HG02642 (cell line): ENCODE results near the gene CD2.

Source experiments
- ATAC-seq: cut with Tn5 transposase; IDR thresholded peaks from one replicate; pipeline ENCODE4 v1.9.1; 2021; ENCODE audit warnings: mild to moderate bottlenecking; ENCODE audit not compliant: unreplicated experiment, poor library complexity

CD2 gene

DNA sequence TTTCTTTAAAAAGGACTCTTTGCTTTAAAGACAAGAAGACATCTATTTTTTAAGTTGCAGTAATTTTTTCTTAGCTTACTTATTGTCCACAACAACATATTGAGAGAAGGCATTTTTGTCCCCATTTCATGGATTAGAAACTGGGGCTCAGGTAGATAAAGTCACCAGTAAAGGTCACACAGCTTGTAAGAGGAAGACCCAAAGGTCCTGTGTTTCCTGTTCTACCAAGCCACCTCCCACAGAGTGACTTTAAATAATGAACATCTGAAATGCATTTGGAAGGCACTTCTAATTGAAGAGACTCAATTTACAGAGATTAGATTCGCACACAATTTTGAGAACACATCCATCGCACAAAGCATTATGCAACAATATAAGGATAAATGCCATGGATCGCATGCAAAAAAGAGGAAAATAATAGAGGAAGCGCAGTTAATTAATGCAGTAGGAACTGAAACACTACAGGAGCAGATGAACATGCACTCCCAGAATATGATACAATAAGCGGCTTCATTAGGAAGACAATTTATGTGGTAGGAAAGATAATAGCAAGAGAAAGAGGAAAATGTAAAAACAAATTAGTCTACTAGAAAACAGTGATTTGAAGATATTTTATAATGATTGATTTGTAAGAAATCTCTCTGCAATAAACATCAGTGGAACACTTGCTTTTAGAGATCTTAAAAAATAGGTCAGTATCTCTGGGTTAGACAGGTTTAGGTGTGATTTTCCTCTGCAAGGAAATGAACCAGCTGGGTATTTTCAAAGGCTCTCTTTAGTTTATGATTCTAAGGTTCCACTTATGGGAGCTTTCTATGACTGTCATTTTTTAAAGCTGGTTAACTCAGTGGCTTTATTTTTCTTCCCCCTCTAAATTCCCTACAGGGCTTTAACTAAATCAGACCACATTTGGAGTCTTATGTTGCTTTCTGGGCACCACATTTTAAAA is 27.1 kb upstream of the CD2 start:
- ATAC-seq, result no peak

DNA sequence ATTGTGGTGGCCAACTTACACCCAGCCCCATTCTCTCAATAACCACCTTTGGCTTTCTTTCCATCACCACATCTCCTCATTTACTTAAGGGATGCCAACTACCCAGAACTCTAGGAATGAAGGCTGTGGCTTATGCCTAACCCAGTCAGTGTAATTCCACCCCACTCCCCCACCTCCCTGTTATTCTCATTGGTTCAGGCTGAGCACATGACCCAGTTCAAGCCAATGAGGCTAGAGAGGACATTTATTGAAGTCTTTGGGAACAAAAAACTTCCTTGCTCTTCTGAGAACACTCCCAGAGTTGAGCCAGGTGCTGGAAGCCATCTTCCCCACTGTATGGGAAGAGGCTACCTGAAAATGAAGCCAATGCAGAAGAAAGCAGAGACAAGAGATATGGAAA is 22.8 kb upstream of the CD2 start:
- ATAC-seq, result no peak

DNA sequence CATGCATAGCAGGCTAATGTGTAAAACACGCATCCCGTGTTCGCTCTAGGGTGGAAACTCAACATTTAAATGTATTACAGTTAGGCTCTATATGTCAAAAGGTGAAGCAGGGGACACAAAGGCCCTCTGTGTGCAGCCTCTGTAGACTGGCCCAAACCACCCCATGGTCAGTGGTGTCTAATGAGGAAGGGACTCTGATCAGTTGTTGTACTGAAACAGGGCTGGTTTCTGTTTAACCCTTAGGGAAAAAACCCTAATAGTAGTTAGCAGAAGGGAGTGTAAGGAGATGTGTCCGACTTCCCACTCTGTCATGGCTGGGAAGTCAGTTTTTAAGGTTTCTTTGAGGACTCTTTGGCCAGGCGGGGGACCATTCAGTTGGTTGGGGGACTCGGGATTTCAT is 21.5 kb upstream of the CD2 start:
- ATAC-seq, result no peak

DNA sequence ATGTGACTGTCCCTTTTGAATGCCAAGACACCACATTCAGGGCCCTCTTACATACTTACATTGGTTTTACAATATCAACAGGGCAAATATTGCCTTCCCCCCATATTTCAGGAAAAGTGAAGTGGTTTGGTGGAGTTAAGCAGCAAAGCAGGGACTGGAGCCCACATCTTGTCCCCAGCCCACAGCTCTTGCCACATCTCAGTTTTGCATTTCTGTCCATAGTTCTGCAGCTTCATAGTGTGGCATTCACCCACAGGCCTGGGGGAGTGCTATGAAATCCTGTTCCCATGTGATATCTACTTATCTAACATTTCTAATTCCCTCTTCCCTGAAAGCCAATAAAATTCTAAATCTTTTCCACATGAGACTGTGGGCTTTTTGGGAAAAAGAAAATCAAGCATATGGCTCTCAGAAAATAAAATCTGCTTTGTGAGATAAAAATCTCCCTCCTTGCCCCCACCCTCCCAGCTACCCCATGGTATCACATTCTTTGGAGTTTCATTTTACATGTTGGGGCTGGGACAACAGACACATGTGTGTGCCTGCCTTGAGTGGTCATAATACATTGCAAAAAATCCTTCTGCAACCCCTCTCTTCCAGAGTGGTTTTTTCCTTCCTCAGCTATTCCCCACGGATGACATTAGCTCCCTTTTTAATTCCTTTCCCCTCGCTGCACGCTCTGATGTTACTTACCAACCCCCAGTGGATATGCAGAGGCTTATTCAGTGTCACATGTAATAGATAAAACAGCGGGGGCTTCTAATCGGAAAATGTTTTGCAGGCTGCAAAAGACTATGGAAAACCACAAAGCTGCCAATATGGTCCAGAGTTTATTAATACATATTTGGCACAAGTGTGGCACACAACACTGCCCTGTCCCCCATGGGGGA is 20.5 kb upstream of the CD2 start:
- no peak for ATAC-seq

DNA sequence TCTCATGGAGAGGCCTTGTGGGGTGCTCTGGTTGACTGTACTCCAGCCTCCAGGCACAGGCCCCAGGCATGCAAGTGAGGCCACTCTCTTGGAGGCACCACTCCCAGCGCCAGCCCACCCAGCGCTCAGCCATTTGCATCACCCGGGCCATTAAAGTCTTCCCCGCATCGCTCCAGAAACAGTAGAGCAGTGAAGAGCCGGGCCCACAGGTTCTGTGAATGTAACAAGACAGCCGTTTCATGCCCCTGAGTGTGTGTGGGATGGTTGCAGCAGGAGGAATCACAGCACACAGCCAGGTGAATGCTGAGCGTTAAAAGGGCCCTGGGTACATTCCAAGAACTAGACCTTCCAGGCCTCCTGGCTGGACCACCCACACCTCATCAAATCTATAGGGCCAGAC is 19.0 kb upstream of the CD2 start:
- ATAC-seq, result no peak

DNA sequence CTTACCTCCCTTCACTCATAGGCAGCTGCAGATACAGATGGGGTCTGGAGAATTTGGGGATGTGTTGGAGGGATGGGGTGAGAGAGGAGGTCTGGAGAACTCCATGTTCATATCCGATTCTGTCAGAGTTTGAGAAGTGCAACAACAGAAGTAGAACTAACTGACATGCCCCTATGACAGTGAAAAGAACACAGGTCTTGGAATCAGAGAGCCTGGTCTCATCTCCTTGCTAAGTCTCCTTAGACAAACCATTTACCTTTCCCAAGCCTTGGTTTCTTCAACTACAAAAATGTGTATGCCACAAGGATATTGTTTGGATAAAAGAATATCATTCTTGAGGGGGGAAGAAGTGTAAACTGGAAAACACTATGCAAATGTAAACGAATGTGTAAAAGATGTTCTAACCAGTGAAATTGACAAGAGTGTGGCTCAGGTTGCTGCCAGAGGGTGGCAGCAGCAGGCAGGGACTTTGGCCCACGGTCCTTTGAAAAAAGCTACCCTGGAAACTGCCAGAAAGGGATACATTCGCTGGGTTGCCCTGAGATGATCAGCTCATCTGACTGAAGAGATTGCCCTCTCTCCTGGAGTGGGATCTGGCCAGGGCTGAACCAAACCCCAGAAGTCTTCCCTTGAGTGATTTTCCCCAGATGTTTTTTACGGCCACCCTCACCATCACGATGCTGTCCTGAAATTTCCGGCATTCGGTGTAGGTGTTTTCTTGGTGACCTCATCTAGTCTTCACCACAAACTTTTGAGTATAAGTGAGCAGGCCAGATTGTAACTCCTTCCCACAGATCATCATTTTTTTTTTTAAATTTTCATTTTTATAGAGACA is 17.0 kb upstream of the CD2 start:
- peak; percentile 56 for ATAC-seq

DNA sequence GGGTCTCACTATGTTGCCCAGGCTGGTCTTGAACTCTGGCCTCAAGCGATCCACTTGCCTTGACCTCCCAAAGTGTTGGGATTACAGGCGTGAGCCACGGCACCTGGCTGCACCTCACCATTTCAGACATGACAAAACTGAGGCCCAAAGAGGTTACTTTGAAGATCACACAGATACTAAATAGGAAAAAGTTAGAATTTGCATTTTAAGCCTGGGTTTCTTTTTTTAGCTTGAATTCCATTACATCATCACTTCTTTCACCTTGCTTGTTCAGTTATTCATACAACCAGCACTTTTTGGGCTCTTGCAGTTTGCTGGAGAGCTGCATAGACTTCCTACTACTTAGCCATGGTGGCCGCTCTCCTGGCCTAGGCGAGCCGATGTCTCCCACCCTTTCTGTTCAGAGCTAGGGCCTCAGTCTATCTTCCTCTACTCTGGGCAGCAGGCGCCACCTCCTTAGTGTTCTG is 16.3 kb upstream of the CD2 start:
- ATAC-seq, result peak; percentile 30

DNA sequence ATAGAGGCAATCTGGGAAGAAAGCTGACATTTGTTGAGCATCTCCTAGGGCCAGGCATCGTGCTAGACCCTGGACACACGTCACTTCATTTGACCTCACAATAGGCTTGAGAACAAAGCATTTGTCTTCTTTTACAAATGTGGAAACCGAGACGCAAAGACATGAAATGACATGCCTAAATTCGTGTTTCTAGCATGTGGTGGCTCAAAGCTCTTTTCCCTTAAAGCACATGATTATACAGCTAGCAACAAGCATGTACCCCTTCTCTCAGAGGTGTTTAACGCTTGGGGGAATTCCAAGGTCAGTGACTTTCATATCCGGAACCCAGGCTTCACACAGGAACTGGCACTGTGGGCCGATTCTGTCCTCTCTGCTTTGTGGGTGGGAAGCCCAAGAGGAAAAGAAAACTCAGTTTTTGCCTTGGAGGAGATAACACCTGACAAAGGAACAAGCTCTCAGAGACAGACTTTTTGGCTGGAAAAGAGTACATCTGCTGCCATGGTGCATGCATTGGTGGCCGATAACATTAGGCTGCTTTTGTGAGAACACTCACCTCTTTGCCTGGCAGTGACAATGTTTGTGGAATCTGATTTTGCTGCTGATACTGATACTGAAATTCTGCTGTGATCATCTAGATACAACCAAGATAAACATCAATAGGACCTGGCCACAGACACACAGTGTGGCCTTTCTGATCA is 15.4 kb upstream of the CD2 start:
- peak; percentile 65 for ATAC-seq

DNA sequence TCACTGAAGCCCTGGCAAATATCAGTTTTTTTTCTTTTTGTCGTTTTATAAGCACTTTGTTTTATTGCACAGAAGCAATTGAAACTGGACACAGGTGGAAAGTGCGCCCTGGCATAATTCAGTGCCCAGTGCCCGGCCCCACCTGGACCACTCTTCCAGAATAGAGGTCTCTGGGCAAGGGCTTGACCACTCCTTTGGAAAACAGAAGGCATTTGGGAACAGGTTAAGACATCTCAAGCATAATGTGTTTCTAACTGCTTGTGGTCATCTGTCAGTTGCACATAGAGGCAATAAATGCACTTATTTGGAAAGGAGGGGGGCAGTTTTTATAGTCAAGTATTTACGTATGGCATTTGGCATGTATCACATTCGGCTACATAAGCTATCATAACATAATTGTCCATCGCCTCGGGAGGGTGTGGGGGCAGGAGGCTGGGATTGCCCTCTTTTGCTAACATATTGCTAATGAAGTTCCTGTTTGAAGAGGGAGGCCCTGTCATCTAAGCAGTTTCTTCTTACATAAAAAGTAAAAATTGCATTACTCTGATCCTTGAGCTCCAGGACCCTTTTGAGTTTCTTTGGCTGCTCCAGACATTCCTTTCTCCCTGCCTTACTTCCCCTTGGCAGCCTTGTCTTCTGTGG is 14.7 kb upstream of the CD2 start:
- no peak for ATAC-seq

DNA sequence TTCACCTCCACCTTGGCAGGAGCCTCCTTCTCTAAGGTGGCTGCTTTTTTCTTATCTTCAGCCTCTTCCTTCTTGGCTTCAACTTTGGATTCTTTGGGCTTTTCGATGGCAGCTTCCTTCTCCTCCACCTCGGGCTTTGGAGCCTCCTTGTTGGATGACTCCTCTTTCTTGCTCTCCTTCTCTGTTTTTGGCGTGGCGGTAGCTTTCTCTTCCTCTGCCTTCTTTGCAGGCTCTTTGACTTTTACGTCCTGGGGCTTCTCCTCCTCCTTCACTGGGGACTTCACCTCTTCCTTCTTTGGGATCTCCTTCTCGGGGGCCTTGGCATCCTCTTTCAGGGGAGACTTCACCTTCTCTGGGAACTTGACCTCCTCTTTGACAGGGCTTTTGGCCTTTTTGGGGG is 13.9 kb upstream of the CD2 start:
- ATAC-seq, result no peak

DNA sequence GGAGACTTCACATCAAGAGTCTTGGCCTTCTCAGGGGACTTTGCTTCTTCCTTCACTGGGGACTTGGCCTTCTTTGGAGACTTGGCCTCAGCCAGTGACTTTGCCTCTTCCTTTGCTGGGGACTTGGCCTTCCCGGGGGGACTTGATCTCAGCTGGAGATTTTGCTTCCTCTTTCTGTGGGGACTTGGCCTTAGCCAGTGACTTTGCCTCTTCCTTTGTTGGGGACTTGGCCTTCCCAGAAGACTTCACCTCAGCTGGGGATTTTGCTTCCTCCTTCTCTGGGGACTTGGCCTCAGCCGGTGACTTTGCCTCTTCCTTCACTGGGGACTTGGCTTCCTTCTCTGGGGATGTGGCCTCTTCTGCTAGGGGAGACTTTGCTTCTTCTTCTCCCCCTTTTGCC is 13.5 kb upstream of the CD2 start:
- no peak for ATAC-seq

DNA sequence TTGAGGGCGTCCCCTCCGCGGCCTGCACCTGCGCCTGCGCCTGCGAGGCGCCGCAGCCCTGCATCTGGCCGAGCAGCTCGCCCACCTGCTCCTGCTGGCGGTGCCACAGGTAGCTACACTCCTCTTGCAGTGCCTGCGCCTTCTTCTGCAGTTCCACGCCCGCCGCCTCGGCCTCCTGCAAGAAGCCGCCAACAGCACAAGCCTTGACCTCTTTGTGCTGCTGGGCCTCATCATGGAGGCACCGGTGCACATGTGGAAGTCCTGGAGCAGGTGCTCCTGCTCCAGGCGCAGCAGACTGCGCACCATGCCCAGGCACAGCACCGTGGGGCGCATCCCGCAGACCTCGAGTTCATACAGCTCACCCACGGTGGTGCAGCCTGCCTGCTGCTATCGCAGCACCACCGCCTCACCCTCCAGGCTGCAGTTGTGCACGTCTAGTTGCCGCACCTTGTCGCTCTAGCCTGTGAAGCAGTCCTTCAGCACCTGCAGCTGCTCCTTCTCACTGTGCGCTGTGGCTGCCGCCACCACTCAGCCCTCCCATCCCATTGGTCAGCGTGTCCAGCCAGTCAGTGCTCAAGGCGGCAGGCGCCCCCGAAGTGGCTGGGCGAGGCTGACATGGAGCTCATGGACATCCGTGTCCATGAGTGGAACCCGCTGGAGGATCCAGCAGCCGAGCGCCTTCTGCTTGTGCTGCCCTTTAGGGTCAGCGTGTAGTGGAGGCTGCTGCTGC is 12.2 kb upstream of the CD2 start:
- no peak for ATAC-seq

DNA sequence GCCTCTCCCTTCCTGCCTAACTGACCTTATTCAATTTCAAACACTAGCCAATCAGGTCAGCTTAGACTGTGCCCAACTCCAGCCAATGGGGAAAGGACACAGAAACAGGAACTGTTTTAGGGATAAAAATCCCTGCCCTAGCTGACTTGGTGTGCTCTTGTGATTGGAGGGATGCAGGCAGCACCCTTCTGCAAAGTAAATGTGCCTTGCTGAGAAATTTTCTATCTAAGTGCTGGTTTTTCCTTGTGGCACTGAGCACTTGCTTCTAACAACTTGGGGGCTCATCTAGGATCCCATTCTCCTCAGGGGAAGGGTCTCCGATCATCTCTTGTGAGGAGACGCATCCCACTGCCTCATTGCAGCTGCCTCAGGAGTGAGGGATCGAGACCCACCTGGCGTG is 10.7 kb upstream of the CD2 start:
- ATAC-seq, result no peak

DNA sequence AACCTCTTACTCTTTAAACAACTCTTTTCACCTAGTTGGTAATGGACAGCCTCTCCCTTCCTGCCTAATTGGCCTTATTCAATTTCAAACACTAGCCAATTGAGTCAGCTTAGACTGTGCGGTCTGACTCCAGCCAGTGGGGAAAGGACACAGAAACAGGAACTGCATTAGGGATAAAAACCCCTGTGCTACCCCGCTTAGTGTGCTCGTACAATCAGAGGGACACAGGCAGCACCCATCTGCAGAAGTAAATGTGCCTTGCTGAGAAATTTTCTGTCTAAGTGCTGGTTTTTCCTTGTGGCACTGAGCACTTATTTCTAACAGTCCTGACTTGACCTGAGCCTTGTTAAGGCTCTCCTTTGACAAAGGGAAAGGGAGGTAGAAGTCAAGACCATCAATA is 6.0 kb upstream of the CD2 start:
- ATAC-seq, result no peak

DNA sequence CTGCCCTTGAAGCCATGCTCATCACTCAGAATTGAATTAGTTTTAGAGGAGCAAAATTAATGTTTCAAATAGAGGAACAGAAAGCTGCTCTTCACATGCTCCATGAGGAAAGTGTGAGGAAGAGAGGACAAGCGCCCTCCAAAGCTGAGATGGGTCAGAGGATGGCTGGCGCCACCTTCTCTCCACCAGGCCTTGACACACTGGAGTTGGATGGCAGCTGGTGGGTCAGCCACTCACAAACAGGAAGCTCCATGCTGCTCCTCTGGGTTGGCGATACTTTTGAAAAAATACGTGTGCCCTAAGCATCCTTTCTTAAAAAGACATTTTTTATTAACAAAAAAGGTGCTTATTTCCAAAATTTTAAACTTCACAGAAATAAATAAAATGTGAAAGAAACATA is 3.1 kb upstream of the CD2 start:
- ATAC-seq, result no peak

DNA sequence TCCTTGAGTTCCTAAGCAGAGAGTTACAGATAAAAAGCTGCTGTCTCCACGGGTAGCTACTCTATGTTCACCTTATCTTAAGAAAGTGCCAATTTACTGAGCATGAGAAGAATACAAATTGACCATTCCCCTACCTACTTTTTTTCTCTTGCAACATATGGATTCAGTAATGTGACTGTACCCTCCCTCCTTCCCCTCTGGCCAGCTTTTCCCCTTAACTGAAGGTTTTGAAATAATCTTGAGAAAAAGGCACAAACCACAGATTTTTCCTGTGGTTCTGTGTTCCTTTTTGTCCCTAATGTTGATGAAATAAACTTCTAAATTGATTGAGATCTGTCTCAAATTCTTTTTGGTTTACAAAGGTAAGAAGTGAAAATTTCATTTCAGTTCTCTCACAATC is 2.6 kb upstream of the CD2 start:
- no peak for ATAC-seq

DNA sequence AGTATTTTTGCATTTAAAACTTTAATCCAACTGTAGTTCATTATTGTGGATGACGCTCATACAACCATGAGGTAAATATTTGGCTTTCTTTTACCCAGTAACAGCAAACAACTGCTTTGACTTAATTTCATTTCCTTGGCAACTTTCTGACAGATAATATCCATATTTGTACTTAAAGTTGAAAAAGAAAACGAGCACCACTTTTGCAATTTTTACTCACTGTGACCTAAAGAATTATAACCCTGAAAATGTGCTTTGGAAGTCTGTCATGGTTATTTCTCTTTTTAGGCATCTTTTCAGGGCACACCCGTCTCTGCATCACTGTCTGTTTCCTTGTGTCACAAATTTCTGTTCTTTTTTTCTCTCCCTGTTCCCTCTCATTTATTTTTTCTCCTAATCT is 918 bp upstream of the CD2 start:
- no peak for ATAC-seq

DNA sequence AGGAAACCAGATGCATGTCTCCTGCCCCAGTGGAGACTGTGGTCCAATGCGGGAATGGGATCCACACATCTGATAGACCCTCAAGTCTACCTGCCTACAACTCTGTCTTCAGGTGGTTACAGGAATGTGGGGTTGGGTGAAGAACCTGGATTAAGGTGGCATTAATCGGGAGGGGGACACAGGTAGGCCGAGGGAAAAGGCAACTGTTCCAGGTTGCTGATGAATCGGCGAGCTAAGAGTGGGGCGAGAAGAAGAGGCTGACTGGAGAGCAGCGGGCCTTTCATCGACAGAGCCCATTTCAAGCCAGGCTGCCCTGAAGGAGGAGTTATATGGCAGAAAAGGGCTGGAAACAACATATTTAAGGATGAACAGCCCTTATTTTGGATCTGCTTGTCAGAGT is 836 bp downstream of the CD2 start:
- no peak for ATAC-seq

DNA sequence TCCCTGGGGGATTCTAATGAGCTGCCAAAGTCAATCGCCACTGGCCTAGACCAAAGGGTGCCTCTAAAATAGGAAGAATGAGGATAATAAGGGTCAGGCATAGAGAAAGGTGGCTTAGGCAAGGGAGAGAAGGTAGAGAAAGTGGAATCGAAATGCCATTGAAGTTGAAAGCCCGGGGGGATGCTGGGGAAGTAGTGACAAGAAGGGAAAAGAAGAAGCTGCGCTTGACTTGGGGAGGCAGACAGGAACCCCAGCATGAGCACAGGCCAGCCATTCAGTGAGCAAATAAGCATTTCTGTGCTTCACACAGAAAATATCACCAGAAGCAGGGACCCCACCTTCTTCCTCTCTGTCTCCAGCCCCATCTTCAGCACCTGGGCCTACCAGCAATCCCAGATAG is 1.5 kb downstream of the CD2 start:
- ATAC-seq, result no peak
